Choroid plexus epithelial cell (primary cell): ENCODE results near the gene CEP350.

Experiments used
- DNase-seq: peaks from one replicate; pipeline ENCODE4 v3.0.0-alpha.2; 2010; ENCODE audit warnings: low read depth
- H3K4me3 ChIP-seq: 2 replicates; pipeline ENCODE4 v1.5.1; 2011; ENCODE audit warnings: low read depth, mild to moderate bottlenecking, control low read depth, low read length, moderate library complexity
- CTCF ChIP-seq: conservative IDR thresholded peaks from 2 replicates; pipeline ENCODE4 v1.5.1; 2011; ENCODE audit warnings: low read depth, mild to moderate bottlenecking, control low read depth, inconsistent platforms, low read length, moderate library complexity

The CEP350 gene

GRCh38 chr1:179921981-179922872 is 32.4 kb upstream of the CEP350 start:
- no peak for DNase-seq
- no peak overlapping the region for H3K4me3 ChIP-seq

GRCh38 chr1:179923029-179923428 is 31.6 kb upstream of the CEP350 start:
- TF ChIP-seq CTCF = no peak
- no peak for DNase-seq
- no peak overlapping the region for H3K4me3 ChIP-seq

More at GRCh38 chr1:179921981-179922872, 32.4 kb upstream of the CEP350 start:
- no peak for TF ChIP-seq CTCF

GRCh38 chr1:179924268-179924667 is 30.3 kb upstream of the CEP350 start:
- no peak for DNase-seq
- no peak for TF ChIP-seq CTCF
- no peak overlapping the region for H3K4me3 ChIP-seq

GRCh38 chr1:179925302-179925701 is 29.3 kb upstream of the CEP350 start:
- no peak for TF ChIP-seq CTCF
- no peak overlapping the region for H3K4me3 ChIP-seq
- no peak for DNase-seq

- peak; percentile 67 for DNase-seq
- no peak for TF ChIP-seq CTCF
- H3K4me3 ChIP-seq = no peak overlapping the region
Observed at GRCh38 chr1:179925922-179926849, 28.4 kb upstream of the CEP350 start.

- no peak for TF ChIP-seq CTCF
- no peak for DNase-seq
- H3K4me3 ChIP-seq = no peak overlapping the region
Observed at GRCh38 chr1:179926850-179927205, 27.8 kb upstream of the CEP350 start.
